ENCODE measurements around the gene DNAL1.
"Not testable (repeated sequence)": the region's sequence is repeated elsewhere in the genome, so short reads cannot be mapped to it uniquely, and the experiment has no call there.

The DNAL1 gene

GRCh38 chr14:73637830-73638229, 7.0 kb upstream of the DNAL1 start:
- ChIA-PET POLR2A (no interaction called here), CTCF (no interaction called here)
- DNase-seq (ENCODE audit: extremely low spot score): no peak
- no peak for TF ChIP-seq ARNT (IDR thresholded peaks at IDR 0.05)
- no peak for TF ChIP-seq SP1 (IDR thresholded peaks at IDR 0.05)
- no peak for TF ChIP-seq FOXK2 (IDR thresholded peaks at IDR 0.05)
- no peak for TF ChIP-seq FOXM1 (IDR thresholded peaks at IDR 0.05; ENCODE audit: borderline replicate concordance)
- TF ChIP-seq HDGF (IDR thresholded peaks at IDR 0.05; ENCODE audit: borderline replicate concordance): no peak
- TF ChIP-seq FOXA1 (IDR thresholded peaks at IDR 0.05): no peak
- no peak for TF ChIP-seq NFRKB (IDR thresholded peaks at IDR 0.05)
- no peak for TF ChIP-seq SUZ12 (IDR thresholded peaks at IDR 0.05)
- no peak for TF ChIP-seq ZNF384 (IDR thresholded peaks at IDR 0.05)
- no peak for TF ChIP-seq BHLHE40 (IDR thresholded peaks at IDR 0.05; ENCODE audit: borderline replicate concordance)
- no peak for TF ChIP-seq LEF1 (IDR thresholded peaks at IDR 0.05; ENCODE audit: borderline replicate concordance)
- no peak for TF ChIP-seq L3MBTL2 (conservative IDR thresholded peaks at IDR 0.05)
- no peak for TF ChIP-seq ELF4 (IDR thresholded peaks at IDR 0.05)
- no peak for TF ChIP-seq CTBP1 (IDR thresholded peaks at IDR 0.05; ENCODE audit: borderline replicate concordance)
- no peak for TF ChIP-seq PKNOX1 (IDR thresholded peaks at IDR 0.05)
- no peak for TF ChIP-seq TARDBP (IDR thresholded peaks at IDR 0.05)

- TF ChIP-seq ARNT (IDR thresholded peaks at IDR 0.05): no peak
- no peak for TF ChIP-seq ZNF384 (IDR thresholded peaks at IDR 0.05)
- TF ChIP-seq TARDBP (IDR thresholded peaks at IDR 0.05): no peak
- no peak for TF ChIP-seq L3MBTL2 (conservative IDR thresholded peaks at IDR 0.05)
- TF ChIP-seq SUZ12 (IDR thresholded peaks at IDR 0.05): no peak
- TF ChIP-seq FOXM1 (IDR thresholded peaks at IDR 0.05; ENCODE audit: borderline replicate concordance): no peak
- no peak for TF ChIP-seq CTBP1 (IDR thresholded peaks at IDR 0.05; ENCODE audit: borderline replicate concordance)
- TF ChIP-seq NFRKB (IDR thresholded peaks at IDR 0.05): no peak
- TF ChIP-seq FOXA1 (IDR thresholded peaks at IDR 0.05): no peak
- no peak for TF ChIP-seq PKNOX1 (IDR thresholded peaks at IDR 0.05)
- no peak for TF ChIP-seq FOXK2 (IDR thresholded peaks at IDR 0.05)
- TF ChIP-seq SP1 (IDR thresholded peaks at IDR 0.05): no peak
- no peak for DNase-seq (ENCODE audit: extremely low spot score)
- POLR2A ChIA-PET: interaction anchor here (1.2 kb wide), 1 partner anchor 28 kb away, joined by 4 read pairs; the partner anchor contains the start of gene ACOT6
- CTCF ChIA-PET: no interaction called here
These were observed 3.9 kb upstream of the DNAL1 start for GRCh38 chr14:73640796-73641365.

GRCh38 chr14:73645248-73645610, 443 bp downstream of the DNAL1 start:
- CTCF ChIA-PET: no interaction called here
- POLR2A ChIA-PET: interaction anchor here (0.7 to 3.1 kb wide), 5 partner anchors 14 to 374 kb away, joined by 3 to 13 read pairs (median 4); partner anchors contain the start of genes ACOT2, BBOF1, ENTPD5 and PNMA1
- DNase-seq (ENCODE audit: extremely low spot score): no peak
- no peak for TF ChIP-seq BHLHE40 (IDR thresholded peaks at IDR 0.05; ENCODE audit: borderline replicate concordance)
- no peak for TF ChIP-seq HDGF (IDR thresholded peaks at IDR 0.05; ENCODE audit: borderline replicate concordance)
- TF ChIP-seq ARNT (IDR thresholded peaks at IDR 0.05): no peak
- TF ChIP-seq FOXK2 (IDR thresholded peaks at IDR 0.05): no peak
- TF ChIP-seq L3MBTL2 (conservative IDR thresholded peaks at IDR 0.05): no peak
- no peak for TF ChIP-seq SP1 (IDR thresholded peaks at IDR 0.05)
- TF ChIP-seq NFRKB (IDR thresholded peaks at IDR 0.05): no peak
- TF ChIP-seq PKNOX1 (IDR thresholded peaks at IDR 0.05): no peak
- TF ChIP-seq CTBP1 (IDR thresholded peaks at IDR 0.05; ENCODE audit: borderline replicate concordance): no peak
- no peak for TF ChIP-seq FOXA1 (IDR thresholded peaks at IDR 0.05)
- TF ChIP-seq SUZ12 (IDR thresholded peaks at IDR 0.05): no peak
- no peak for TF ChIP-seq ELF4 (IDR thresholded peaks at IDR 0.05)
- TF ChIP-seq ZNF384 (IDR thresholded peaks at IDR 0.05): no peak
- TF ChIP-seq LEF1 (IDR thresholded peaks at IDR 0.05; ENCODE audit: borderline replicate concordance): no peak

GRCh38 chr14:73651005-73651404, 6.2 kb downstream of the DNAL1 start:
- ChIA-PET CTCF (interaction anchor here (1.3 kb wide), 1 partner anchor 13 kb away, joined by 3 read pairs; no protein-coding TSS in a partner anchor), POLR2A (interaction anchor here (0.6 kb wide), 1 partner anchor 63 kb away, joined by 3 read pairs; no protein-coding TSS in a partner anchor)
- DNase-seq (ENCODE audit: extremely low spot score): no peak
- TF ChIP-seq FOXK2 (IDR thresholded peaks at IDR 0.05) (no peak), BHLHE40 (IDR thresholded peaks at IDR 0.05; ENCODE audit: borderline replicate concordance) (no peak), PKNOX1 (IDR thresholded peaks at IDR 0.05) (no peak), CTBP1 (IDR thresholded peaks at IDR 0.05; ENCODE audit: borderline replicate concordance) (no peak), L3MBTL2 (conservative IDR thresholded peaks at IDR 0.05) (no peak), FOXA1 (IDR thresholded peaks at IDR 0.05) (no peak), SP1 (IDR thresholded peaks at IDR 0.05) (no peak), ARNT (IDR thresholded peaks at IDR 0.05) (no peak), ZNF384 (IDR thresholded peaks at IDR 0.05) (no peak), ELF4 (IDR thresholded peaks at IDR 0.05) (no peak), LEF1 (IDR thresholded peaks at IDR 0.05; ENCODE audit: borderline replicate concordance) (no peak), HDGF (IDR thresholded peaks at IDR 0.05; ENCODE audit: borderline replicate concordance) (no peak), NFRKB (IDR thresholded peaks at IDR 0.05) (no peak), FOXM1 (IDR thresholded peaks at IDR 0.05; ENCODE audit: borderline replicate concordance) (no peak), SUZ12 (IDR thresholded peaks at IDR 0.05) (no peak), TARDBP (IDR thresholded peaks at IDR 0.05) (no peak)

- CTCF ChIA-PET: no interaction called here
- DNase-seq (ENCODE audit: extremely low spot score): no peak
- no peak for TF ChIP-seq NFRKB (IDR thresholded peaks at IDR 0.05)
- TF ChIP-seq FOXM1 (IDR thresholded peaks at IDR 0.05; ENCODE audit: borderline replicate concordance): no peak
- no peak for TF ChIP-seq L3MBTL2 (conservative IDR thresholded peaks at IDR 0.05)
- TF ChIP-seq CTBP1 (IDR thresholded peaks at IDR 0.05; ENCODE audit: borderline replicate concordance): no peak
- no peak for TF ChIP-seq LEF1 (IDR thresholded peaks at IDR 0.05; ENCODE audit: borderline replicate concordance)
- no peak for TF ChIP-seq ARNT (IDR thresholded peaks at IDR 0.05)
- TF ChIP-seq BHLHE40 (IDR thresholded peaks at IDR 0.05; ENCODE audit: borderline replicate concordance): no peak
- TF ChIP-seq PKNOX1 (IDR thresholded peaks at IDR 0.05): no peak
- POLR2A ChIA-PET: interaction anchor here (0.6 kb wide), 1 partner anchor 230 kb away, joined by 3 read pairs; no protein-coding TSS in a partner anchor
These were observed 11.1 kb downstream of the DNAL1 start for GRCh38 chr14:73655851-73656250.

- DNase-seq (ENCODE audit: extremely low spot score); CTCF ChIA-PET; POLR2A ChIA-PET: not testable (repeated sequence)
These were observed 14.4 kb downstream of the DNAL1 start for GRCh38 chr14:73659202-73659601.
